K562 (cell line): ENCODE data around the gene TRIM34. TPM values are rescaled to one million over a fixed set of nuclear protein-coding genes. Genes with fewer than 3 reads are reported as not detected.
A peak's percentile ranks its signal among the peaks of the same experiment; 100 is the strongest.
"Not testable (repeated sequence)": the region's sequence is repeated elsewhere in the genome, so short reads cannot be mapped to it uniquely, and the experiment has no call there.

Source experiments
- ATAC-seq: fragments of 200-7000 bp; cut with Tn5 transposase; 3 replicates; pipeline ENCODE4 v1.9.1; 2020; ENCODE audit warnings: moderate library complexity
- BruUV-seq: library from RNA; stranded (reverse); fragments of 400-500 nt; replicated peaks from 2 replicates; lab custom pipeline; 2021; lab: Mats Ljungman, UMichigan
- CTCF ChIA-PET: fragments of 300-600 bp; formaldehyde crosslinking; extraction: SDS; loops from one replicate; lab custom pipeline; 2021; ENCODE audit warnings: low intra/inter-chr PET ratio; lab: Yijun Ruan, JAX
- POLR2A ChIA-PET: fragments of 300-600, 350-650 bp; sonication (Branson Sonifier 250); formaldehyde crosslinking; extraction: SDS; loops from one replicate; lab custom pipeline; 2021; ENCODE audit warnings: antibody characterized with exemption, inconsistent platforms; lab: Yijun Ruan, JAX
- DNase-seq, 4 experiments: peaks; one replicate each; pipeline versions ENCODE4 v3.0.0 to v3.0.0-alpha.2; 2011 to 2018; ENCODE audit warnings: low spot score in 3 of 4, mixed read lengths in 3 of 4; ENCODE audit errors: extremely low read depth in 1 of 4
- FAIRE-seq: peaks from 2 replicates; lab custom pipeline; 2011; peaks lifted over from hg19 to GRCh38; lab: Jason Lieb, UNC
- H2AFZ ChIP-seq: 2 replicates; pipeline ENCODE4 v1.6.0; 2011; ENCODE audit warnings: low read depth, low read length, control low read depth, inconsistent platforms
- H3K27ac ChIP-seq: fragments of 200-600 bp; 3 replicates; pipeline ENCODE4 v1.8.0; 2011; ENCODE audit warnings: low read depth, mild to moderate bottlenecking, control low read depth, inconsistent platforms, low read length, moderate library complexity, mixed read lengths; ENCODE audit errors: extremely low read depth
- H3K27me3 ChIP-seq, 2 experiments: fragments of 300-600 bp in 1 of 2; 2 replicates in 1 of 2; 3 replicates in 1 of 2; pipeline versions ENCODE4 v1.6.0 to v1.8.0; 2011; ENCODE audit warnings: inconsistent platforms in 2 of 2, low read length in 2 of 2, mild to moderate bottlenecking in 1 of 2, mixed read lengths in 1 of 2, moderate library complexity in 1 of 2; ENCODE audit not compliant: control insufficient read depth in 2 of 2, insufficient read depth in 2 of 2
- H3K36me3 ChIP-seq: fragments of 300-600 bp; 3 replicates; pipeline ENCODE4 v1.8.0; 2011; ENCODE audit warnings: mild to moderate bottlenecking, low read length, inconsistent platforms; ENCODE audit not compliant: control insufficient read depth, insufficient read depth
- H3K4me1 ChIP-seq, 2 experiments: fragments of 200-600 bp in 1 of 2; replicated peaks in 1 of 2; 2 replicates in 1 of 2; 3 replicates in 1 of 2; pipeline versions ENCODE4 v1.5.1 to v1.8.0; 2011; ENCODE audit warnings: inconsistent platforms in 2 of 2, low read length in 2 of 2, mild to moderate bottlenecking in 1 of 2, mixed read lengths in 1 of 2, moderate library complexity in 1 of 2; ENCODE audit not compliant: control insufficient read depth in 2 of 2, insufficient read depth in 2 of 2
- H3K4me2 ChIP-seq: 2 replicates; pipeline ENCODE4 v1.6.1; 2011; ENCODE audit warnings: low read length, control low read depth, inconsistent platforms, mixed read lengths; ENCODE audit not compliant: insufficient read depth
- H3K4me3 ChIP-seq: fragments of 200-600 bp; sonication (generic), shearing (Covaris generic); 2 replicates; pipeline ENCODE4 v1.5.1; 2016; ENCODE audit warnings: control low read depth, inconsistent platforms
- H3K79me2 ChIP-seq: fragments of 200-600 bp; 3 replicates; pipeline ENCODE4 v1.8.0; 2011; ENCODE audit warnings: low read length, inconsistent platforms; ENCODE audit not compliant: control insufficient read depth, insufficient read depth
- H3K9ac ChIP-seq, 2 experiments: 2 replicates each; pipeline versions ENCODE4 v1.6.0 to v1.6.1; 2011; ENCODE audit warnings: low read depth in 2 of 2, low read length in 2 of 2, control low read depth in 1 of 2, inconsistent platforms in 1 of 2, mild to moderate bottlenecking in 1 of 2, mixed read lengths in 1 of 2; ENCODE audit not compliant: insufficient read depth in 1 of 2
- H3K9me1 ChIP-seq: one replicate; pipeline ENCODE4 v1.6.0; 2011; ENCODE audit warnings: inconsistent platforms, mild to moderate bottlenecking, low read length, moderate library complexity; ENCODE audit not compliant: control insufficient read depth, insufficient read depth
- H3K9me3 ChIP-seq: replicated peaks from 2 replicates; pipeline ENCODE4 v1.5.1; 2011; ENCODE audit warnings: low read depth, low read length, inconsistent platforms; ENCODE audit not compliant: control insufficient read depth, insufficient read depth
- H4K20me1 ChIP-seq: replicated peaks from 2 replicates; pipeline ENCODE4 v1.6.1; 2011; ENCODE audit warnings: low read length, inconsistent platforms, mixed read lengths; ENCODE audit not compliant: control insufficient read depth, insufficient read depth
- ARHGAP35 ChIP-seq: fragments of 450-650 bp; IDR thresholded peaks from 2 replicates; pipeline ENCODE4 v1.6.1; 2018; ENCODE audit not compliant: partially characterized antibody
- CXXC5 ChIP-seq: fragments of 250-450 bp; sonication (Bioruptor Pico); IDR thresholded peaks from 2 replicates; pipeline ENCODE4 v1.8.0; 2022; ENCODE audit warnings: inconsistent platforms, mild to moderate bottlenecking, moderate library complexity
- DACH1 ChIP-seq: fragments of 450-650 bp; IDR thresholded peaks from 2 replicates; pipeline ENCODE4 v1.6.1; 2018; ENCODE audit not compliant: partially characterized antibody
- EP300 ChIP-seq: IDR thresholded peaks from 2 replicates; pipeline ENCODE4 v1.6.1; 2012; ENCODE audit warnings: low read length, improper control_type of control experiment
- L3MBTL2 ChIP-seq: fragments of 450-650 bp; IDR thresholded peaks from 2 replicates; pipeline ENCODE4 v1.6.1; 2016; ENCODE audit warnings: mild to moderate bottlenecking, moderate library complexity
- MECOM ChIP-seq: fragments of 250-450 bp; sonication (Bioruptor Pico); IDR thresholded peaks from 2 replicates; pipeline ENCODE4 v1.8.0; 2022; ENCODE audit warnings: inconsistent platforms
- NFYB ChIP-seq: IDR thresholded peaks from 2 replicates; pipeline ENCODE4 v1.6.1; 2011; ENCODE audit warnings: mild to moderate bottlenecking, moderate library complexity; ENCODE audit not compliant: insufficient read length; ENCODE audit errors: extremely low read depth
- RBBP5 ChIP-seq: fragments of 200-600 bp; sonication (generic); IDR thresholded peaks from 2 replicates; pipeline ENCODE4 v1.6.1; 2012; ENCODE audit warnings: borderline replicate concordance, mild to moderate bottlenecking, low read length, control low read depth, inconsistent platforms; ENCODE audit not compliant: insufficient read depth, poor library complexity, severe bottlenecking
- SNRNP70 ChIP-seq: fragments of 200-400 bp; formaldehyde crosslinking; optimal IDR thresholded peaks from 2 replicates; pipeline ENCODE3; 2017; ENCODE audit warnings: low read depth, low read length
- TAL1 ChIP-seq: fragments of 450-650 bp; IDR thresholded peaks from 2 replicates; pipeline ENCODE4 v1.6.1; 2016; ENCODE audit warnings: mild to moderate bottlenecking
- ZNF347 ChIP-seq: fragments of 450-650 bp; formaldehyde crosslinking; IDR thresholded peaks from 2 replicates; pipeline ENCODE4 v1.4.0; 2020; ENCODE audit warnings: low read depth, mild to moderate bottlenecking, moderate library complexity
- WGBS: fragments of 100-300 bp; shearing (Covaris generic); methylation state at CpG from one replicate; pipeline ENCODE4 v1.1.6; 2016; ENCODE audit warnings: low coverage, mixed read lengths; ENCODE audit not compliant: insufficient coverage; ENCODE audit errors: missing lambda C conversion rate; 5-methylcytosine and 5-hydroxymethylcytosine counted together
- in situ Hi-C: fragments of 300-500 bp; cut with MboI; formaldehyde crosslinking; loops from 4 replicates; pipeline ENCODE4 v1.15.0; 2018; ENCODE audit warnings: inconsistent platforms, mixed read lengths
- intact Hi-C: fragments of 100-400 bp; cut with micrococcal nuclease; formaldehyde crosslinking; loops from 2 replicates; pipeline ENCODE4 v1.14.2; 2022
- polyA plus RNA-seq, 8 experiments: library from polyadenylated mRNA; depleted of rRNA in 4 of 8; stranded (reverse) in 5 of 8; unstranded in 3 of 8; fragments of >200 nt; fragmentation: Nextera tagmentation in 2 of 8; fragmentation: Illumina TruSeq in 1 of 8; extraction: Ambion mirVana in 2 of 8; extraction: Trizol in 1 of 8; gene quantifications; 2 replicates each; pipeline versions ENCODE4 v1.2.1 to v1.2.3, GENCODE V29; 2011 to 2014; ENCODE audit warnings: inconsistent platforms in 1 of 8, missing spikeins in 1 of 8
- total RNA-seq, 7 experiments: library from RNA; depleted of rRNA in 6 of 7; stranded (reverse); fragments of >200 nt in 6 of 7; fragmentation: Illumina TruSeq in 2 of 7; extraction: Trizol in 2 of 7; gene quantifications; 2 replicates each; pipeline versions ENCODE4 v1.2.1 to v1.2.3, GENCODE V29; 2011 to 2021; ENCODE audit warnings: low replicate concordance in 1 of 7
- TF ChIP-seq, protein P1 (sequence below): sonication (generic); formaldehyde crosslinking; IDR thresholded peaks from 2 replicates; pipeline ENCODE4 v1.8.1; 2023; ENCODE audit warnings: mild to moderate bottlenecking, missing genetic modification reagents
- TF ChIP-seq, protein P2 (sequence below): sonication (generic); IDR thresholded peaks from 2 replicates; pipeline ENCODE4 v1.6.1; 2016

TRIM34 gene
- total and polyA plus RNA-seq, 9 of the 15 experiments (the other 6 are each of a cell fraction or from before 2014, with no cell fraction given), result 0.31 to 2.9 (median 1.3) TPM

- in situ Hi-C loops, ATAC-seq, DNase-seq, H3K4me3 ChIP-seq, BruUV-seq, H3K27ac ChIP-seq, H3K27me3 ChIP-seq, FAIRE-seq, H2AFZ ChIP-seq, H3K79me2 ChIP-seq, H3K4me1 ChIP-seq, H4K20me1 ChIP-seq, CTCF ChIA-PET, H3K9me3 ChIP-seq, H3K4me2 ChIP-seq, H3K9ac ChIP-seq, H3K36me3 ChIP-seq, H3K9me1 ChIP-seq: not testable (repeated sequence)
- POLR2A ChIA-PET, result interaction anchor here (1.0 to 1.5 kb wide), 2 partner anchors 10 to 84 kb away, joined by 3 to 4 read pairs; no protein-coding TSS in a partner anchor
- intact Hi-C loops, result loop anchor here (10.0 kb wide), 2 partner anchors 85 to 305 kb away; partner anchors contain the start of gene UBQLN3
- 94% methylated on average over 10 of the region's 31 CpGs for WGBS
- TF ChIP-seq, protein P1, sequence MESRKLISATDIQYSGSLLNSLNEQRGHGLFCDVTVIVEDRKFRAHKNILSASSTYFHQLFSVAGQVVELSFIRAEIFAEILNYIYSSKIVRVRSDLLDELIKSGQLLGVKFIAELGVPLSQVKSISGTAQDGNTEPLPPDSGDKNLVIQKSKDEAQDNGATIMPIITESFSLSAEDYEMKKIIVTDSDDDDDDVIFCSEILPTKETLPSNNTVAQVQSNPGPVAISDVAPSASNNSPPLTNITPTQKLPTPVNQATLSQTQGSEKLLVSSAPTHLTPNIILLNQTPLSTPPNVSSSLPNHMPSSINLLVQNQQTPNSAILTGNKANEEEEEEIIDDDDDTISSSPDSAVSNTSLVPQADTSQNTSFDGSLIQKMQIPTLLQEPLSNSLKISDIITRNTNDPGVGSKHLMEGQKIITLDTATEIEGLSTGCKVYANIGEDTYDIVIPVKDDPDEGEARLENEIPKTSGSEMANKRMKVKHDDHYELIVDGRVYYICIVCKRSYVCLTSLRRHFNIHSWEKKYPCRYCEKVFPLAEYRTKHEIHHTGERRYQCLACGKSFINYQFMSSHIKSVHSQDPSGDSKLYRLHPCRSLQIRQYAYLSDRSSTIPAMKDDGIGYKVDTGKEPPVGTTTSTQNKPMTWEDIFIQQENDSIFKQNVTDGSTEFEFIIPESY (CRISPR knock-in tag), result peak; percentile 76
Observed at GRCh38 chr11:5589906-5590305, 34.9 kb upstream of the TRIM34 start.

GRCh38 chr11:5591613-5592012 is 33.2 kb upstream of the TRIM34 start:
- H3K4me2 ChIP-seq, result no peak overlapping the region
- H3K9ac ChIP-seq, result peak overlapping the region in 1 of 2 experiments; percentile 7; a peak in 1 of 4 replicates
- no peaks in the 10 kb centered on the region for H3K79me2 ChIP-seq
- ChIA-PET CTCF (no interaction called here), POLR2A (interaction anchor here (0.6 to 2.1 kb wide), 3 partner anchors 12 to 1057 kb away, joined by 3 to 7 read pairs (median 3); no protein-coding TSS in a partner anchor)
- BruUV-seq, result no TSS peak
- peaks cover 6 to 12% of the 10 kb centered on the region in 2 experiments; a peak in 4 of 5 replicates for H3K4me1 ChIP-seq
- WGBS, result 24% methylated on average over 2 of the region's 3 CpGs
- FAIRE-seq (peak; percentile 83), DNase-seq (peak; percentile 21 to 78 (median 36)), ATAC-seq (peak; percentile 60)
- no peaks in the 10 kb centered on the region for H3K9me1 ChIP-seq
- peak overlapping the region; percentile 50 for H3K27ac ChIP-seq
- H3K36me3 ChIP-seq, result no peaks in the 10 kb centered on the region; the same call in 2 of the 3 replicates
- H3K9me3 ChIP-seq, result no peaks in the 10 kb centered on the region; the same call in 1 of the 2 replicates
- H3K4me3 ChIP-seq, result no peak overlapping the region
- H4K20me1 ChIP-seq, result no peaks in the 10 kb centered on the region
- H3K27me3 ChIP-seq, result no peaks in the 10 kb centered on the region
- in situ Hi-C loops, result no loop called here
- intact Hi-C loops, result loop anchor here (10.0 kb wide), 2 partner anchors 87 to 307 kb away; partner anchors contain the start of gene UBQLN3
- H2AFZ ChIP-seq, result peak overlapping the region; percentile 48; the same call in 1 of the 2 replicates
- peak; percentile 50 for TF ChIP-seq NFYB
- TF ChIP-seq MECOM (CRISPR knock-in tag), result no peak
- TF ChIP-seq, protein P2, sequence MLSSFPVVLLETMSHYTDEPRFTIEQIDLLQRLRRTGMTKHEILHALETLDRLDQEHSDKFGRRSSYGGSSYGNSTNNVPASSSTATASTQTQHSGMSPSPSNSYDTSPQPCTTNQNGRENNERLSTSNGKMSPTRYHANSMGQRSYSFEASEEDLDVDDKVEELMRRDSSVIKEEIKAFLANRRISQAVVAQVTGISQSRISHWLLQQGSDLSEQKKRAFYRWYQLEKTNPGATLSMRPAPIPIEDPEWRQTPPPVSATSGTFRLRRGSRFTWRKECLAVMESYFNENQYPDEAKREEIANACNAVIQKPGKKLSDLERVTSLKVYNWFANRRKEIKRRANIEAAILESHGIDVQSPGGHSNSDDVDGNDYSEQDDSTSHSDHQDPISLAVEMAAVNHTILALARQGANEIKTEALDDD, result peak; percentile 58
- peak; percentile 52; the same call in 1 of the 2 replicates for TF ChIP-seq EP300
- peak; percentile 59; the same call in 1 of the 2 replicates for TF ChIP-seq TAL1
- no peak for TF ChIP-seq SNRNP70
- no peak for TF ChIP-seq RBBP5
- no peak for TF ChIP-seq ARHGAP35
- TF ChIP-seq CXXC5, result no peak
- peak; percentile 10 for TF ChIP-seq DACH1
- no peak for TF ChIP-seq ZNF347 (CRISPR knock-in tag)
- 0 out of 2 replicates have a peak, but pooled peaks have one; percentile 17 for TF ChIP-seq L3MBTL2
